Peyer's patch (tissue), 4 donors: Measurements from ENCODE around the gene KRT3. TPM values are rescaled to one million over a fixed set of nuclear protein-coding genes. Genes with fewer than 3 reads are reported as not detected.

ENCODE experiments used
- DNase-seq, 3 donors: peaks; one replicate each; pipeline ENCODE4 v3.0.0-alpha.2; 2017 to 2019
- H3K27ac ChIP-seq, 4 donors: fragments of 200-600 bp; sonication (generic); one replicate each; pipeline ENCODE4 v1.5.1; 2016 to 2019
- H3K27me3 ChIP-seq, 2 donors: fragments of 200-600 bp; sonication (generic); one replicate each; pipeline ENCODE4 v1.5.1; 2019
- H3K36me3 ChIP-seq, 3 donors: fragments of 200-600 bp; sonication (generic); one replicate each; pipeline ENCODE4 v1.5.1; 2016 to 2019
- H3K4me1 ChIP-seq, 4 donors: fragments of 200-600 bp; sonication (generic); one replicate each; pipeline ENCODE4 v1.5.1; 2016 to 2019
- H3K4me3 ChIP-seq, 4 donors: fragments of 200-600 bp; sonication (generic); 1 replicate in 3 of 4; 2 replicates in 1 of 4; pipeline ENCODE4 v1.5.1; 2016 to 2019; ENCODE audit warnings: mild to moderate bottlenecking in 1 of 4
- H3K9me3 ChIP-seq, 4 donors: fragments of 200-600 bp; sonication (generic); one replicate each; pipeline ENCODE4 v1.5.1; 2016 to 2019; ENCODE audit warnings: mild to moderate bottlenecking in 1 of 4
- CTCF ChIP-seq, 6 experiments: fragments of 450-650 bp in 4 of 6; fragments of 200-600 bp in 2 of 6; sonication (generic) in 1 of 6; IDR thresholded peaks; one replicate each; pipeline ENCODE4 v1.5.1; 2017 to 2019; ENCODE audit warnings: antibody characterized with exemption in 6 of 6, mild to moderate bottlenecking in 3 of 6, moderate library complexity in 1 of 6
- POLR2A ChIP-seq, 2 donors: fragments of 450-650 bp; IDR thresholded peaks; one replicate each; pipeline ENCODE4 v1.5.1; 2017; ENCODE audit warnings: antibody characterized with exemption in 2 of 2, mild to moderate bottlenecking in 2 of 2, moderate library complexity in 2 of 2
- total RNA-seq, 4 donors: library from RNA; depleted of rRNA; stranded (reverse); fragments of >200 nt; gene quantifications; one replicate each; pipeline ENCODE4 v1.1.0, GENCODE V29; 2016

The KRT3 gene
- total RNA-seq, 4 donors from 2014 or later, result not detected

GRCh38 chr12:52759695-52760094 lies 36.2 kb downstream of the KRT3 start:
- Histone ChIP-seq H3K9me3 (peaks cover 0 to 10% (median 2%) of the 10 kb centered on the region in 4 donors), H3K36me3 (no peaks in the 10 kb centered on the region), H3K27me3 (no peaks in the 10 kb centered on the region), H3K27ac (no peak overlapping the region), H3K4me3 (no peak overlapping the region), H3K4me1 (no peaks in the 10 kb centered on the region)
- no peak for DNase-seq
- TF ChIP-seq POLR2A (IDR thresholded peaks at IDR 0.05) (no peak), CTCF (IDR thresholded peaks at IDR 0.05) (no peak)

- Histone ChIP-seq H3K9me3 (peaks cover 0 to 10% (median 2%) of the 10 kb centered on the region in 4 donors), H3K27ac (no peak overlapping the region), H3K36me3 (no peaks in the 10 kb centered on the region), H3K27me3 (no peaks in the 10 kb centered on the region), H3K4me1 (no peaks in the 10 kb centered on the region), H3K4me3 (no peak overlapping the region)
- DNase-seq, result no peak
- TF ChIP-seq CTCF (IDR thresholded peaks at IDR 0.05), result no peak
- TF ChIP-seq POLR2A (IDR thresholded peaks at IDR 0.05), result no peak
These were observed 36.7 kb downstream of the KRT3 start for GRCh38 chr12:52759218-52759617.

GRCh38 chr12:52757449-52758176 lies 38.3 kb downstream of the KRT3 start:
- TF ChIP-seq POLR2A (IDR thresholded peaks at IDR 0.05), result no peak
- TF ChIP-seq CTCF (IDR thresholded peaks at IDR 0.05), result no peak
- no peak overlapping the region for H3K4me3 ChIP-seq
- no peaks in the 10 kb centered on the region for H3K36me3 ChIP-seq
- H3K4me1 ChIP-seq, result no peaks in the 10 kb centered on the region
- peaks cover 0 to 10% (median 2%) of the 10 kb centered on the region in 4 donors for H3K9me3 ChIP-seq
- no peak for DNase-seq
- H3K27ac ChIP-seq, result no peak overlapping the region
- no peaks in the 10 kb centered on the region for H3K27me3 ChIP-seq

- TF ChIP-seq CTCF (IDR thresholded peaks at IDR 0.05), result no peak
- no peak for TF ChIP-seq POLR2A (IDR thresholded peaks at IDR 0.05)
- H3K27ac ChIP-seq, result no peak overlapping the region
- no peak for DNase-seq
- H3K27me3 ChIP-seq, result no peaks in the 10 kb centered on the region
- peaks cover 0 to 6% (median 2%) of the 10 kb centered on the region in 4 donors for H3K9me3 ChIP-seq
- no peaks in the 10 kb centered on the region for H3K4me1 ChIP-seq
- H3K4me3 ChIP-seq, result no peak overlapping the region
- H3K36me3 ChIP-seq, result no peaks in the 10 kb centered on the region
These were observed 39.5 kb downstream of the KRT3 start for GRCh38 chr12:52756281-52756960.

DNA sequence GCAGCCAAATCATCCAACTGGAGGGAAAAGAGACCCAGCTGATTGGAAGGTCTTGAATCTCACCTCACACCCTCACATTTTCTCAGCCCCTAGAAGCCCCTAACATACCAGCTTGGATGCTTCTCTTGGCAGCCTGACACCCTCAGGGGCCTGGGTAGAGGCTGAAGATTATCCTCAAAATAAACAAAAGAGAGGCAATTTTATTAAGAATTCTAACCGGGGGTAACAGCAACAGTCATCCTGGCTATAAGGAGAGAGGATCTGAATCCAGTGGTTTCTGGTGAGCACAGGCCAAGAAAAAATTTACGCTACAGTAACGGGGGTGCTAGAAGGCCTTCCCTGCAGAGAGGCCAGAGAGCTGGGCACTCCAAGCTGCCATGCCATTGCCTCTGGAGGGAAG lies 40.4 kb downstream of the KRT3 start:
- no peaks in the 10 kb centered on the region for H3K27me3 ChIP-seq
- peaks cover 0 to 3% (median 1%) of the 10 kb centered on the region in 4 donors for H3K9me3 ChIP-seq
- DNase-seq, result no peak
- no peaks in the 10 kb centered on the region for H3K4me1 ChIP-seq
- H3K36me3 ChIP-seq, result no peaks in the 10 kb centered on the region
- no peak overlapping the region for H3K27ac ChIP-seq
- TF ChIP-seq CTCF (IDR thresholded peaks at IDR 0.05) (no peak), POLR2A (IDR thresholded peaks at IDR 0.05) (no peak)
- H3K4me3 ChIP-seq, result no peak overlapping the region
